Activated CD4-positive, alpha-beta T cell treated with anti-CD3 and anti-CD28 coated beads, Interleukin-2, amount 10 ng/mL, durations not matched to agents 7 days and 5 days (primary cell): ENCODE results near the gene PPARGC1A. TPM values are rescaled to one million over a fixed set of nuclear protein-coding genes. Genes with fewer than 3 reads are reported as not detected.

Source experiments
- CTCF ChIA-PET: fragments of 350-600 bp; sonication (Branson Sonifier 250); formaldehyde crosslinking; loops from one replicate; lab custom pipeline; 2021; ENCODE audit warnings: antibody characterized with exemption; lab: Charles Lee
- POLR2A ChIA-PET: fragments of 350-600 bp; sonication (Branson Sonifier 250); formaldehyde crosslinking; loops from one replicate; lab custom pipeline; 2021; ENCODE audit warnings: antibody characterized with exemption; lab: Charles Lee
- DNase-seq: peaks from one replicate; pipeline ENCODE4 v3.0.0-alpha.2; 2020
- H3K27ac Mint-ChIP-seq: one replicate; pipeline ENCODE4 v1.8.0; 2021; ENCODE audit warnings: mild to moderate bottlenecking, moderate library complexity, mixed read lengths
- H3K27me3 Mint-ChIP-seq: one replicate; pipeline ENCODE4 v1.8.0; 2021; ENCODE audit warnings: mixed read lengths
- H3K36me3 Mint-ChIP-seq: one replicate; pipeline ENCODE4 v1.8.0; 2021; ENCODE audit warnings: low read depth, mixed read lengths
- H3K4me1 Mint-ChIP-seq: one replicate; pipeline ENCODE4 v1.8.0; 2021; ENCODE audit warnings: mixed read lengths
- H3K4me3 Mint-ChIP-seq: one replicate; pipeline ENCODE4 v1.8.0; 2021; ENCODE audit warnings: mild to moderate bottlenecking, moderate library complexity, mixed read lengths
- H3K9me3 Mint-ChIP-seq: one replicate; pipeline ENCODE4 v1.8.0; 2021; ENCODE audit warnings: mixed read lengths
- total RNA-seq, 2 experiments: library from RNA; stranded (reverse); gene quantifications; one replicate each; pipeline ENCODE4 v1.2.3, GENCODE V29; 2021

The PPARGC1A gene
- total RNA-seq, 2 experiments from 2014 or later: not detected

GRCh38 chr4:23885943-23886590 lies 3.8 kb downstream of the PPARGC1A start:
- Mint-ChIP-seq H3K9me3 (no peaks in the 10 kb centered on the region), H3K4me3 (no peak overlapping the region), H3K4me1 (no peaks in the 10 kb centered on the region), H3K27ac (no peak overlapping the region), H3K36me3 (no peaks in the 10 kb centered on the region), H3K27me3 (peaks cover 19% of the 10 kb centered on the region)
- no peak for DNase-seq
- ChIA-PET POLR2A (no interaction called here), CTCF (no interaction called here)

- Mint-ChIP-seq H3K9me3 (no peaks in the 10 kb centered on the region), H3K27ac (no peak overlapping the region), H3K27me3 (peaks cover 15% of the 10 kb centered on the region), H3K4me1 (no peaks in the 10 kb centered on the region), H3K36me3 (no peaks in the 10 kb centered on the region), H3K4me3 (no peak overlapping the region)
- ChIA-PET CTCF (no interaction called here), POLR2A (no interaction called here)
- DNase-seq: no peak
Measured at GRCh38 chr4:23884741-23885140, 5.1 kb downstream of the PPARGC1A start.

GRCh38 chr4:23884261-23884660 lies 5.6 kb downstream of the PPARGC1A start:
- no peak overlapping the region for H3K27ac Mint-ChIP-seq
- CTCF ChIA-PET: no interaction called here
- H3K4me1 Mint-ChIP-seq: no peaks in the 10 kb centered on the region
- H3K36me3 Mint-ChIP-seq: no peaks in the 10 kb centered on the region
- POLR2A ChIA-PET: no interaction called here
- peaks cover 11% of the 10 kb centered on the region for H3K27me3 Mint-ChIP-seq
- no peak overlapping the region for H3K4me3 Mint-ChIP-seq
- no peaks in the 10 kb centered on the region for H3K9me3 Mint-ChIP-seq
- no peak for DNase-seq

GRCh38 chr4:23882976-23883531 lies 6.8 kb downstream of the PPARGC1A start:
- no peak for DNase-seq
- POLR2A ChIA-PET: no interaction called here
- Mint-ChIP-seq H3K27me3 (no peaks in the 10 kb centered on the region), H3K4me3 (no peak overlapping the region), H3K9me3 (no peaks in the 10 kb centered on the region), H3K4me1 (no peaks in the 10 kb centered on the region), H3K36me3 (no peaks in the 10 kb centered on the region), H3K27ac (no peak overlapping the region)
- CTCF ChIA-PET: no interaction called here

- Mint-ChIP-seq H3K27me3 (no peaks in the 10 kb centered on the region), H3K27ac (no peak overlapping the region), H3K9me3 (no peaks in the 10 kb centered on the region), H3K36me3 (no peaks in the 10 kb centered on the region), H3K4me3 (no peak overlapping the region), H3K4me1 (no peaks in the 10 kb centered on the region)
- CTCF ChIA-PET: no interaction called here
- DNase-seq: no peak
- POLR2A ChIA-PET: no interaction called here
Measured at GRCh38 chr4:23881674-23882337, 8.0 kb downstream of the PPARGC1A start.

GRCh38 chr4:23881052-23881501 lies 8.8 kb downstream of the PPARGC1A start:
- Mint-ChIP-seq H3K9me3 (no peaks in the 10 kb centered on the region), H3K4me1 (no peaks in the 10 kb centered on the region), H3K27ac (no peak overlapping the region), H3K27me3 (no peaks in the 10 kb centered on the region), H3K4me3 (no peak overlapping the region), H3K36me3 (no peaks in the 10 kb centered on the region)
- CTCF ChIA-PET: no interaction called here
- no peak for DNase-seq
- POLR2A ChIA-PET: no interaction called here

- Mint-ChIP-seq H3K9me3 (no peaks in the 10 kb centered on the region), H3K27me3 (no peaks in the 10 kb centered on the region), H3K36me3 (no peaks in the 10 kb centered on the region), H3K27ac (no peak overlapping the region), H3K4me1 (no peaks in the 10 kb centered on the region), H3K4me3 (no peak overlapping the region)
- DNase-seq: no peak
- ChIA-PET CTCF (no interaction called here), POLR2A (no interaction called here)
Measured at GRCh38 chr4:23878912-23879732, 10.7 kb downstream of the PPARGC1A start.

GRCh38 chr4:23878246-23878891 lies 11.5 kb downstream of the PPARGC1A start:
- Mint-ChIP-seq H3K27ac (no peak overlapping the region), H3K9me3 (no peaks in the 10 kb centered on the region), H3K4me1 (no peaks in the 10 kb centered on the region), H3K4me3 (no peak overlapping the region), H3K36me3 (no peaks in the 10 kb centered on the region), H3K27me3 (no peaks in the 10 kb centered on the region)
- CTCF ChIA-PET: no interaction called here
- DNase-seq: no peak
- POLR2A ChIA-PET: no interaction called here

GRCh38 chr4:23877758-23878229 lies 12.1 kb downstream of the PPARGC1A start:
- H3K27ac Mint-ChIP-seq: no peak overlapping the region
- H3K27me3 Mint-ChIP-seq: no peaks in the 10 kb centered on the region
- H3K9me3 Mint-ChIP-seq: no peaks in the 10 kb centered on the region
- DNase-seq: no peak
- no peaks in the 10 kb centered on the region for H3K4me1 Mint-ChIP-seq
- ChIA-PET CTCF (no interaction called here), POLR2A (no interaction called here)
- H3K4me3 Mint-ChIP-seq: no peak overlapping the region
- no peaks in the 10 kb centered on the region for H3K36me3 Mint-ChIP-seq

GRCh38 chr4:23876418-23877089 lies 13.3 kb downstream of the PPARGC1A start:
- ChIA-PET POLR2A (no interaction called here), CTCF (no interaction called here)
- Mint-ChIP-seq H3K36me3 (no peaks in the 10 kb centered on the region), H3K27me3 (no peaks in the 10 kb centered on the region), H3K4me3 (no peak overlapping the region), H3K27ac (no peak overlapping the region), H3K4me1 (no peaks in the 10 kb centered on the region), H3K9me3 (no peaks in the 10 kb centered on the region)
- DNase-seq: no peak

GRCh38 chr4:23875317-23875716 lies 14.5 kb downstream of the PPARGC1A start:
- no peaks in the 10 kb centered on the region for H3K36me3 Mint-ChIP-seq
- ChIA-PET CTCF (no interaction called here), POLR2A (no interaction called here)
- H3K27me3 Mint-ChIP-seq: no peaks in the 10 kb centered on the region
- H3K4me1 Mint-ChIP-seq: no peaks in the 10 kb centered on the region
- no peaks in the 10 kb centered on the region for H3K9me3 Mint-ChIP-seq
- H3K4me3 Mint-ChIP-seq: no peak overlapping the region
- DNase-seq: no peak
- H3K27ac Mint-ChIP-seq: no peak overlapping the region

GRCh38 chr4:23874536-23874901 lies 15.3 kb downstream of the PPARGC1A start:
- ChIA-PET POLR2A (no interaction called here), CTCF (no interaction called here)
- DNase-seq: no peak
- Mint-ChIP-seq H3K4me1 (no peaks in the 10 kb centered on the region), H3K36me3 (no peaks in the 10 kb centered on the region), H3K27me3 (no peaks in the 10 kb centered on the region), H3K4me3 (no peak overlapping the region), H3K9me3 (no peaks in the 10 kb centered on the region), H3K27ac (no peak overlapping the region)
